ENCODE data around the gene INIP. TPM values are rescaled to one million over a fixed set of nuclear protein-coding genes. Genes with fewer than 3 reads are reported as not detected.

The INIP gene
- total RNA-seq, 1 experiment from 2014 or later: 28.0 TPM

DNA sequence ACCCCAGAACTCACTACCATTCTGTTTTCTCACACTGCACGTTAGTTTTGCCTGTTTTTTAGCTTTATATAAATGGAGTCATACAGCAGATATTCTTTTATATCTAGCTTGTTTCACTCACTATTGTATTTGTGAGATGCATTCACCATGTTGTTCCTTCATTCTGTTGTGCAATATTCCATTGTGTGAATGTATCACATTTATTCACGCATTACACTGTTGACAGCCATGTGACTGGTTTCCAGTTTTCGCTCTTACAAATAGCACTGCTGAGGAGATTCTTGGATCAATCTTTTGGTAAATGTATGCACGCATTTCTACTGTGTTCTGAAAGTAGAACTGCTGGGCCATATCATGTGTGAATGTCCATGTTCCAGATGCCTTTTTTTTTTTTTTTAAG is 26.3 kb upstream of the INIP start:
- H3K79me2 ChIP-seq (ENCODE audit: low read depth): 0 out of 2 replicates have a peak, but pooled peaks cover 2% of the 10 kb centered on the region
- no TSS peak for BruUV-seq (replicated peaks)
- H3K27ac ChIP-seq: no peak overlapping the region
- DNase-seq: no peak
- no peak overlapping the region for H2AFZ ChIP-seq
- H3K9me2 ChIP-seq (ENCODE audit: insufficient read depth): no peaks in the 10 kb centered on the region
- intact Hi-C loops (cut with micrococcal nuclease; ENCODE audit: unreplicated experiment): no loop called here
- 0 out of 2 replicates have a peak, but pooled peaks cover 3% of the 10 kb centered on the region for H3F3A ChIP-seq (ENCODE audit: insufficient read depth, low read depth)
- ChIA-PET POLR2A (ENCODE audit: unreplicated experiment) (no interaction called here), CTCF (no interaction called here)
- H3K36me3 ChIP-seq (ENCODE audit: low read depth): no peaks in the 10 kb centered on the region
- H3K27me3 ChIP-seq (ENCODE audit: insufficient read depth, low read depth): no peaks in the 10 kb centered on the region
- no peaks in the 10 kb centered on the region for H3K9me3 ChIP-seq (ENCODE audit: insufficient read depth, low read depth)
- TF ChIP-seq CTCF (conservative IDR thresholded peaks at IDR 0.05) (no peak), EZH2 (IDR thresholded peaks at IDR 0.05; ENCODE audit: low read depth) (no peak)
- H3K4me3 ChIP-seq: no peak overlapping the region
- peaks cover 1% of the 10 kb centered on the region for H3K4me1 ChIP-seq (replicated peaks; ENCODE audit: insufficient read depth)
- H4K20me1 ChIP-seq (ENCODE audit: insufficient read depth): no peaks in the 10 kb centered on the region
- H3K4me2 ChIP-seq: no peak overlapping the region

DNA sequence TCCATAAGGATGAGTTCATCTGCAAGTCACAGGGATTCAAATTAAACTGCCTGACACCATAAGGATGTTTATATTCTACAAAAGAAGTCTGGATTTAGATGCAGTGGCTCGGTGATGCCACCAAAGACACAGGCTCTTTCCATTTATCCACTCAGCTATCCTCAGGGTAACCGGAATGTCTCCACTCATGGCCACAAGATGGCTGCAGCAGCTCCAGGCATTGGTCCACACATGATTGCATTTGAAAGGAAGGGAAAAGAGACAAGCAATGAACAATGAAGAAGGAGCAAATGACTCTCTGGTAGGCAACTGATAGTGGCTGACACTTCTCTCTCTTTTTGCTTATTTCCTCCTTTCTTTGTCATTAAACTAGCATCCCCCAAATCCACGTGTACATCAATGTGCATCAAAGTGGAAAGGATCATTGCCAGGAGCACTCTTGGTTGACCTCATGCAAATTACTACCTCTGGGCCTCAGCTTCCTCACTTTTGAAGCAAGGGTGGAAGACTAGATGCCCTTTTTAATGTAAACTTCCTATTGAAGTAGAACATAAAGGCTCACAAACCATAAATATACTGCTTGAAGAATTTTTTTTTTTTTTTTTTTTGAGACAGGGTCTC is 25.4 kb upstream of the INIP start:
- ChIA-PET CTCF (no interaction called here), POLR2A (ENCODE audit: unreplicated experiment) (no interaction called here)
- intact Hi-C loops (cut with micrococcal nuclease; ENCODE audit: unreplicated experiment): no loop called here
- no peak overlapping the region for H2AFZ ChIP-seq
- H3K27ac ChIP-seq: no peak overlapping the region
- H3K4me2 ChIP-seq: no peak overlapping the region
- H3F3A ChIP-seq (ENCODE audit: insufficient read depth, low read depth): no peaks in the 10 kb centered on the region
- H4K20me1 ChIP-seq (ENCODE audit: insufficient read depth): no peaks in the 10 kb centered on the region
- TF ChIP-seq CTCF (conservative IDR thresholded peaks at IDR 0.05): no peak
- no peak for TF ChIP-seq EZH2 (IDR thresholded peaks at IDR 0.05; ENCODE audit: low read depth)
- no TSS peak for BruUV-seq (replicated peaks)
- H3K36me3 ChIP-seq (ENCODE audit: low read depth): no peaks in the 10 kb centered on the region
- no peak overlapping the region for H3K4me3 ChIP-seq
- no peaks in the 10 kb centered on the region for H3K9me2 ChIP-seq (ENCODE audit: insufficient read depth)
- H3K79me2 ChIP-seq (ENCODE audit: low read depth): no peaks in the 10 kb centered on the region
- no peaks in the 10 kb centered on the region for H3K4me1 ChIP-seq (replicated peaks; ENCODE audit: insufficient read depth)
- DNase-seq: no peak
- no peaks in the 10 kb centered on the region for H3K27me3 ChIP-seq (ENCODE audit: insufficient read depth, low read depth)
- no peaks in the 10 kb centered on the region for H3K9me3 ChIP-seq (ENCODE audit: insufficient read depth, low read depth)

DNA sequence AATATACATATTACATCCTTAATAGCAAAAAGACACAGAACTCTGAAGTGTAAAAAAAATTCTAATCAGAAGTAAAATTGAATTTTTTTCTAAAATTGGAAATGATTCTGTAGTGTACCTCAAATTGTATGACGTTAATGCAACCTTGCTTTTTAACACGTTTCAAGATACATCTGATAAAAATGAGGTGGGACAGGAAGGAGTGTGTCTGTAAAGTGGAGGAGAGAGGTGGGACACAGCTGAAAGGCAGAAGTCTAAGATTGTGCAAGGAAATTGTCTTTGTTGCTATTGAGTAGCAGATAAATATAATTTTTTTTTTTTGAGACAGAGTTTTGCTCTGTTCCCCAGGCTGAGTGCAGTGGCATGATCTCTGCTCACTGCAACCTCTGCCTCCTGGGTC is 17.0 kb upstream of the INIP start:
- H3K9me3 ChIP-seq (ENCODE audit: insufficient read depth, low read depth): no peaks in the 10 kb centered on the region
- no peak overlapping the region for H3K4me3 ChIP-seq
- no peaks in the 10 kb centered on the region for H4K20me1 ChIP-seq (ENCODE audit: insufficient read depth)
- H3K4me1 ChIP-seq (replicated peaks; ENCODE audit: insufficient read depth): no peaks in the 10 kb centered on the region
- H3K4me2 ChIP-seq: no peak overlapping the region
- H3F3A ChIP-seq (ENCODE audit: insufficient read depth, low read depth): peaks cover 5% of the 10 kb centered on the region; the same call in 1 of the 2 replicates
- POLR2A ChIA-PET (ENCODE audit: unreplicated experiment): no interaction called here
- no peak for DNase-seq
- H2AFZ ChIP-seq: no peak overlapping the region
- H3K36me3 ChIP-seq (ENCODE audit: low read depth): no peaks in the 10 kb centered on the region
- intact Hi-C loops (cut with micrococcal nuclease; ENCODE audit: unreplicated experiment): no loop called here
- no TSS peak for BruUV-seq (replicated peaks)
- no peaks in the 10 kb centered on the region for H3K79me2 ChIP-seq (ENCODE audit: low read depth)
- CTCF ChIA-PET: interaction anchor here (0.7 kb wide), 1 partner anchor 116 kb away, joined by 7 read pairs; no protein-coding TSS in a partner anchor
- TF ChIP-seq CTCF (conservative IDR thresholded peaks at IDR 0.05): no peak
- no peak for TF ChIP-seq EZH2 (IDR thresholded peaks at IDR 0.05; ENCODE audit: low read depth)
- H3K9me2 ChIP-seq (ENCODE audit: insufficient read depth): no peaks in the 10 kb centered on the region
- no peaks in the 10 kb centered on the region for H3K27me3 ChIP-seq (ENCODE audit: insufficient read depth, low read depth)
- no peak overlapping the region for H3K27ac ChIP-seq
